ENCODE results near the gene MTHFD2.

GRCh38 chr2:74178211-74179062 lies 20.0 kb upstream of the MTHFD2 start, which contains the start of gene MOB1A:
- TF ChIP-seq CTCF (IDR thresholded peaks at IDR 0.05) (peak in 1 of 3 experiments; percentile 22), POLR2A (IDR thresholded peaks at IDR 0.05) (peak; percentile 52)

All from testis (tissue), 2 donors.